ENCODE results near the gene TSPAN9. TPM values are rescaled to one million over a fixed set of nuclear protein-coding genes. Genes with fewer than 3 reads are reported as not detected.
A peak's percentile ranks its signal among the peaks of the same experiment; 100 is the strongest.

TSPAN9 gene
- total RNA-seq, 1 donor from 2014 or later, result 30.4 TPM

- Mint-ChIP-seq H3K4me1 (ENCODE audit: low read depth) (no peaks in the 10 kb centered on the region), H3K27me3 (peaks cover 7% of the 10 kb centered on the region), H3K4me3 (ENCODE audit: low read depth) (no peak overlapping the region), H3K36me3 (ENCODE audit: insufficient read depth) (no peaks in the 10 kb centered on the region), H3K9me3 (ENCODE audit: low read depth) (no peaks in the 10 kb centered on the region), H3K27ac (no peak overlapping the region)
- TF ChIP-seq CTCF (IDR thresholded peaks at IDR 0.05; ENCODE audit: unreplicated experiment), result no peak
- DNase-seq (ENCODE audit: low spot score, unreplicated experiment), result no peak
Measured at GRCh38 chr12:3137814-3138445, 60.8 kb downstream of the TSPAN9 start.

GRCh38 chr12:3138941-3139511 is 61.8 kb downstream of the TSPAN9 start:
- Mint-ChIP-seq H3K27me3 (peaks cover 7% of the 10 kb centered on the region), H3K36me3 (ENCODE audit: insufficient read depth) (no peaks in the 10 kb centered on the region), H3K27ac (peak overlapping the region; percentile 20), H3K9me3 (ENCODE audit: low read depth) (no peaks in the 10 kb centered on the region), H3K4me1 (ENCODE audit: low read depth) (no peaks in the 10 kb centered on the region), H3K4me3 (ENCODE audit: low read depth) (no peak overlapping the region)
- TF ChIP-seq CTCF (IDR thresholded peaks at IDR 0.05; ENCODE audit: unreplicated experiment), result no peak
- DNase-seq (ENCODE audit: low spot score, unreplicated experiment), result no peak

GRCh38 chr12:3139760-3140159 is 62.6 kb downstream of the TSPAN9 start:
- no peak for TF ChIP-seq CTCF (IDR thresholded peaks at IDR 0.05; ENCODE audit: unreplicated experiment)
- Mint-ChIP-seq H3K36me3 (ENCODE audit: insufficient read depth) (no peaks in the 10 kb centered on the region), H3K27me3 (peaks cover 7% of the 10 kb centered on the region), H3K9me3 (ENCODE audit: low read depth) (no peaks in the 10 kb centered on the region), H3K4me1 (ENCODE audit: low read depth) (no peaks in the 10 kb centered on the region), H3K4me3 (ENCODE audit: low read depth) (no peak overlapping the region), H3K27ac (no peak overlapping the region)
- DNase-seq (ENCODE audit: low spot score, unreplicated experiment), result no peak

GRCh38 chr12:3140284-3140683 is 63.1 kb downstream of the TSPAN9 start:
- Mint-ChIP-seq H3K4me3 (ENCODE audit: low read depth) (no peak overlapping the region), H3K9me3 (ENCODE audit: low read depth) (no peaks in the 10 kb centered on the region), H3K4me1 (ENCODE audit: low read depth) (no peaks in the 10 kb centered on the region), H3K27me3 (peaks cover 7% of the 10 kb centered on the region), H3K36me3 (ENCODE audit: insufficient read depth) (no peaks in the 10 kb centered on the region), H3K27ac (no peak overlapping the region)
- no peak for TF ChIP-seq CTCF (IDR thresholded peaks at IDR 0.05; ENCODE audit: unreplicated experiment)
- DNase-seq (ENCODE audit: low spot score, unreplicated experiment), result no peak

GRCh38 chr12:3141339-3142321 is 64.5 kb downstream of the TSPAN9 start:
- H3K9me3 Mint-ChIP-seq (ENCODE audit: low read depth), result no peaks in the 10 kb centered on the region
- TF ChIP-seq CTCF (IDR thresholded peaks at IDR 0.05; ENCODE audit: unreplicated experiment), result peak; percentile 1
- no peak overlapping the region for H3K27ac Mint-ChIP-seq
- no peaks in the 10 kb centered on the region for H3K36me3 Mint-ChIP-seq (ENCODE audit: insufficient read depth)
- no peaks in the 10 kb centered on the region for H3K4me1 Mint-ChIP-seq (ENCODE audit: low read depth)
- DNase-seq (ENCODE audit: low spot score, unreplicated experiment), result no peak
- H3K27me3 Mint-ChIP-seq, result peaks cover 9% of the 10 kb centered on the region
- no peak overlapping the region for H3K4me3 Mint-ChIP-seq (ENCODE audit: low read depth)
